RWPE2 (cell line): ENCODE results near the gene ZDHHC3.

ENCODE experiments used
- ATAC-seq: fragments of 200-7000 bp; cut with Tn5 transposase; 3 replicates; pipeline ENCODE4 v1.9.1; 2021; ENCODE audit warnings: low read depth
- DNase-seq: peaks from one replicate; pipeline ENCODE4 v3.0.0-alpha.2; 2020; ENCODE audit warnings: low spot score
- H3K27ac ChIP-seq: fragments of 450-650 bp; 2 replicates; pipeline ENCODE4 v1.5.1; 2017; ENCODE audit warnings: mild to moderate bottlenecking; ENCODE audit not compliant: poor library complexity, severe bottlenecking
- H3K27me3 ChIP-seq: fragments of 250-450 bp; sonication (Bioruptor Pico); 2 replicates; pipeline ENCODE4 v1.5.1; 2021; ENCODE audit warnings: mild to moderate bottlenecking, moderate library complexity; ENCODE audit not compliant: insufficient read depth, poor library complexity, severe bottlenecking
- H3K36me3 ChIP-seq: fragments of 250-450 bp; sonication (Bioruptor Pico); 2 replicates; pipeline ENCODE4 v1.5.1; 2020; ENCODE audit warnings: low read depth, mild to moderate bottlenecking, moderate library complexity
- H3K4me1 ChIP-seq: fragments of 250-450 bp; sonication (Bioruptor Pico); 2 replicates; pipeline ENCODE4 v1.5.1; 2021; ENCODE audit warnings: mild to moderate bottlenecking, moderate library complexity; ENCODE audit not compliant: insufficient read depth, poor library complexity, severe bottlenecking
- H3K4me3 ChIP-seq: fragments of 250-450 bp; sonication (Bioruptor Pico); 2 replicates; pipeline ENCODE4 v1.5.1; 2021; ENCODE audit warnings: mild to moderate bottlenecking, moderate library complexity; ENCODE audit not compliant: severe bottlenecking
- H3K9me3 ChIP-seq: fragments of 250-450 bp; sonication (Bioruptor Pico); 2 replicates; pipeline ENCODE4 v1.5.1; 2021; ENCODE audit warnings: mild to moderate bottlenecking, moderate library complexity; ENCODE audit not compliant: severe bottlenecking
- CTCF ChIP-seq: fragments of 450-650 bp; IDR thresholded peaks from one replicate; pipeline ENCODE4 v1.5.1; 2017; ENCODE audit warnings: mild to moderate bottlenecking, moderate library complexity; ENCODE audit not compliant: poor library complexity, severe bottlenecking

ZDHHC3 gene

GRCh38 chr3:45003406-45003805 lies 27.4 kb upstream of the ZDHHC3 start:
- TF ChIP-seq CTCF = no peak
- H3K9me3 ChIP-seq = no peaks in the 10 kb centered on the region
- no peak overlapping the region for H3K4me3 ChIP-seq
- no peak for ATAC-seq
- no peak overlapping the region for H3K27ac ChIP-seq
- no peaks in the 10 kb centered on the region for H3K4me1 ChIP-seq
- H3K27me3 ChIP-seq = no peaks in the 10 kb centered on the region
- peaks cover 84% of the 10 kb centered on the region for H3K36me3 ChIP-seq
- DNase-seq = no peak

GRCh38 chr3:45002720-45003119 lies 26.7 kb upstream of the ZDHHC3 start:
- Histone ChIP-seq H3K4me1 (no peaks in the 10 kb centered on the region), H3K36me3 (peaks cover 82% of the 10 kb centered on the region), H3K27ac (no peak overlapping the region), H3K9me3 (no peaks in the 10 kb centered on the region), H3K4me3 (no peak overlapping the region), H3K27me3 (no peaks in the 10 kb centered on the region)
- no peak for TF ChIP-seq CTCF
- DNase-seq (no peak), ATAC-seq (no peak)

GRCh38 chr3:45002139-45002660 lies 26.2 kb upstream of the ZDHHC3 start:
- ATAC-seq = no peak
- peaks cover 82% of the 10 kb centered on the region for H3K36me3 ChIP-seq
- H3K4me3 ChIP-seq = no peak overlapping the region
- H3K9me3 ChIP-seq = no peaks in the 10 kb centered on the region
- H3K27ac ChIP-seq = no peak overlapping the region
- no peaks in the 10 kb centered on the region for H3K27me3 ChIP-seq
- H3K4me1 ChIP-seq = no peaks in the 10 kb centered on the region
- no peak for DNase-seq
- TF ChIP-seq CTCF = peak; percentile 1

GRCh38 chr3:45001738-45002137 lies 25.8 kb upstream of the ZDHHC3 start:
- peaks cover 83% of the 10 kb centered on the region for H3K36me3 ChIP-seq
- no peaks in the 10 kb centered on the region for H3K9me3 ChIP-seq
- no peak overlapping the region for H3K4me3 ChIP-seq
- DNase-seq (no peak), ATAC-seq (no peak)
- TF ChIP-seq CTCF = peak; percentile 13
- H3K4me1 ChIP-seq = no peaks in the 10 kb centered on the region
- H3K27ac ChIP-seq = no peak overlapping the region
- no peaks in the 10 kb centered on the region for H3K27me3 ChIP-seq

- Histone ChIP-seq H3K4me1 (no peaks in the 10 kb centered on the region), H3K27me3 (no peaks in the 10 kb centered on the region), H3K4me3 (no peak overlapping the region), H3K27ac (no peak overlapping the region), H3K36me3 (peaks cover 92% of the 10 kb centered on the region), H3K9me3 (no peaks in the 10 kb centered on the region)
- ATAC-seq = no peak
- no peak for TF ChIP-seq CTCF
- DNase-seq = no peak
These were observed 24.8 kb upstream of the ZDHHC3 start for GRCh38 chr3:45000823-45001222.
